ENCODE measurements around the gene NTS.

Gene NTS

GRCh38 chr12:85849344-85849743 is 24.8 kb upstream of the NTS start:
- CTCF ChIA-PET = no interaction called here
- no peak for DNase-seq (ENCODE audit: extremely low spot score)
- POLR2A ChIA-PET = no interaction called here
- no peak for TF ChIP-seq BHLHE40 (IDR thresholded peaks at IDR 0.05; ENCODE audit: borderline replicate concordance)
- TF ChIP-seq ARNT (IDR thresholded peaks at IDR 0.05) = no peak
- TF ChIP-seq FOXA1 (IDR thresholded peaks at IDR 0.05) = no peak
- no peak for TF ChIP-seq NFRKB (IDR thresholded peaks at IDR 0.05)
- no peak for TF ChIP-seq TARDBP (IDR thresholded peaks at IDR 0.05)
- no peak for TF ChIP-seq ZNF384 (IDR thresholded peaks at IDR 0.05)
- TF ChIP-seq CTBP1 (IDR thresholded peaks at IDR 0.05; ENCODE audit: borderline replicate concordance) = no peak
- TF ChIP-seq L3MBTL2 (conservative IDR thresholded peaks at IDR 0.05) = no peak
- TF ChIP-seq HDGF (IDR thresholded peaks at IDR 0.05; ENCODE audit: borderline replicate concordance) = no peak
- TF ChIP-seq SUZ12 (IDR thresholded peaks at IDR 0.05) = no peak
- TF ChIP-seq PKNOX1 (IDR thresholded peaks at IDR 0.05) = no peak
- no peak for TF ChIP-seq LEF1 (IDR thresholded peaks at IDR 0.05; ENCODE audit: borderline replicate concordance)
- no peak for TF ChIP-seq ELF4 (IDR thresholded peaks at IDR 0.05)

- ChIA-PET POLR2A (interaction anchor here (1.5 kb wide), 1 partner anchor 15 kb away, joined by 3 read pairs; no protein-coding TSS in a partner anchor), CTCF (interaction anchor here (1.7 kb wide), 1 partner anchor 12 kb away, joined by 6 read pairs; no protein-coding TSS in a partner anchor)
Measured at GRCh38 chr12:85855305-85855704, 18.8 kb upstream of the NTS start.

GRCh38 chr12:85856966-85857365 is 17.1 kb upstream of the NTS start:
- no peak for TF ChIP-seq LEF1 (IDR thresholded peaks at IDR 0.05; ENCODE audit: borderline replicate concordance)
- no peak for TF ChIP-seq CTBP1 (IDR thresholded peaks at IDR 0.05; ENCODE audit: borderline replicate concordance)
- TF ChIP-seq ARNT (IDR thresholded peaks at IDR 0.05) = no peak
- no peak for TF ChIP-seq ELF4 (IDR thresholded peaks at IDR 0.05)
- no peak for TF ChIP-seq FOXA1 (IDR thresholded peaks at IDR 0.05)
- no peak for TF ChIP-seq TARDBP (IDR thresholded peaks at IDR 0.05)
- no peak for TF ChIP-seq FOXK2 (IDR thresholded peaks at IDR 0.05)
- no peak for DNase-seq (ENCODE audit: extremely low spot score)
- CTCF ChIA-PET = interaction anchor here (1.7 kb wide), 1 partner anchor 10 kb away, joined by 6 read pairs; no protein-coding TSS in a partner anchor
- POLR2A ChIA-PET = no interaction called here

More at GRCh38 chr12:85855305-85855704, 18.8 kb upstream of the NTS start:
- TF ChIP-seq ARNT (IDR thresholded peaks at IDR 0.05) (no peak), BHLHE40 (IDR thresholded peaks at IDR 0.05; ENCODE audit: borderline replicate concordance) (no peak), TARDBP (IDR thresholded peaks at IDR 0.05) (no peak), FOXA1 (IDR thresholded peaks at IDR 0.05) (no peak), LEF1 (IDR thresholded peaks at IDR 0.05; ENCODE audit: borderline replicate concordance) (no peak), HDGF (IDR thresholded peaks at IDR 0.05; ENCODE audit: borderline replicate concordance) (no peak), ZNF384 (IDR thresholded peaks at IDR 0.05) (no peak), L3MBTL2 (conservative IDR thresholded peaks at IDR 0.05) (no peak), CTBP1 (IDR thresholded peaks at IDR 0.05; ENCODE audit: borderline replicate concordance) (no peak)
- no peak for DNase-seq (ENCODE audit: extremely low spot score)

GRCh38 chr12:85865890-85866289 is 8.2 kb upstream of the NTS start:
- CTCF ChIA-PET = no interaction called here

GRCh38 chr12:85866986-85867776 is 6.9 kb upstream of the NTS start:
- ChIA-PET CTCF (interaction anchor here (0.6 to 1.9 kb wide), 13 partner anchors 8 to 607 kb away, joined by 3 to 13 read pairs (median 4); no protein-coding TSS in a partner anchor), POLR2A (no interaction called here)
- peak; percentile 42 for TF ChIP-seq PKNOX1 (IDR thresholded peaks at IDR 0.05)
- no peak for TF ChIP-seq ARNT (IDR thresholded peaks at IDR 0.05)
- DNase-seq (ENCODE audit: extremely low spot score) = peak; percentile 48

More at GRCh38 chr12:85865890-85866289, 8.2 kb upstream of the NTS start:
- no peak for TF ChIP-seq PKNOX1 (IDR thresholded peaks at IDR 0.05)
- no peak for TF ChIP-seq HDGF (IDR thresholded peaks at IDR 0.05; ENCODE audit: borderline replicate concordance)
- TF ChIP-seq SP1 (IDR thresholded peaks at IDR 0.05) = no peak
- TF ChIP-seq L3MBTL2 (conservative IDR thresholded peaks at IDR 0.05) = no peak
- TF ChIP-seq LEF1 (IDR thresholded peaks at IDR 0.05; ENCODE audit: borderline replicate concordance) = no peak
- no peak for DNase-seq (ENCODE audit: extremely low spot score)
- POLR2A ChIA-PET = no interaction called here

GRCh38 chr12:85872497-85873091 is 1.5 kb upstream of the NTS start:
- CTCF ChIA-PET = interaction anchor here (1.3 kb wide), 1 partner anchor 31 kb away, joined by 4 read pairs; no protein-coding TSS in a partner anchor
- TF ChIP-seq HDGF (IDR thresholded peaks at IDR 0.05; ENCODE audit: borderline replicate concordance) (no peak), FOXK2 (IDR thresholded peaks at IDR 0.05) (no peak), PKNOX1 (IDR thresholded peaks at IDR 0.05) (no peak), L3MBTL2 (conservative IDR thresholded peaks at IDR 0.05) (no peak), TARDBP (IDR thresholded peaks at IDR 0.05) (no peak), ZNF384 (IDR thresholded peaks at IDR 0.05) (no peak)
- POLR2A ChIA-PET = no interaction called here
- DNase-seq (ENCODE audit: extremely low spot score) = peak; percentile 29
